NT2/D1 (cell line): Measurements from ENCODE around the gene NUDT1.

Experiments used
- DNase-seq: peaks from one replicate; pipeline ENCODE4 v3.0.0-alpha.2; 2011; ENCODE audit warnings: low read depth, low spot score
- H3K27me3 ChIP-seq: 2 replicates; pipeline ENCODE4 v1.6.0; 2011; ENCODE audit warnings: mild to moderate bottlenecking; ENCODE audit not compliant: insufficient read length, insufficient read depth
- H3K36me3 ChIP-seq: 2 replicates; pipeline ENCODE4 v1.6.1; 2011; ENCODE audit warnings: mild to moderate bottlenecking, low read length, mixed read lengths; ENCODE audit not compliant: insufficient read depth, insufficient read length
- H3K4me1 ChIP-seq: 2 replicates; pipeline ENCODE4 v1.5.1; 2011; ENCODE audit not compliant: insufficient read depth, insufficient read length
- H3K4me3 ChIP-seq: 2 replicates; pipeline ENCODE4 v1.5.1; 2011; ENCODE audit warnings: low read depth; ENCODE audit not compliant: insufficient read length
- H3K9ac ChIP-seq: 2 replicates; pipeline ENCODE4 v1.6.0; 2011; ENCODE audit warnings: low read depth; ENCODE audit not compliant: insufficient read length
- H3K9me3 ChIP-seq: 2 replicates; pipeline ENCODE4 v1.5.1; 2011; ENCODE audit warnings: mild to moderate bottlenecking, low read length; ENCODE audit not compliant: insufficient read depth
- SUZ12 ChIP-seq: IDR thresholded peaks from 2 replicates; pipeline ENCODE4 v1.6.1; 2011; ENCODE audit not compliant: insufficient read length, insufficient read depth; ENCODE audit errors: extremely low read depth
- YY1 ChIP-seq: IDR thresholded peaks from 2 replicates; pipeline ENCODE4 v1.6.1; 2011; ENCODE audit not compliant: insufficient read length, insufficient read depth
- ZNF274 ChIP-seq: IDR thresholded peaks from 2 replicates; pipeline ENCODE4 v1.6.1; 2011; ENCODE audit warnings: mild to moderate bottlenecking, low read depth, low read length

The NUDT1 gene

DNA sequence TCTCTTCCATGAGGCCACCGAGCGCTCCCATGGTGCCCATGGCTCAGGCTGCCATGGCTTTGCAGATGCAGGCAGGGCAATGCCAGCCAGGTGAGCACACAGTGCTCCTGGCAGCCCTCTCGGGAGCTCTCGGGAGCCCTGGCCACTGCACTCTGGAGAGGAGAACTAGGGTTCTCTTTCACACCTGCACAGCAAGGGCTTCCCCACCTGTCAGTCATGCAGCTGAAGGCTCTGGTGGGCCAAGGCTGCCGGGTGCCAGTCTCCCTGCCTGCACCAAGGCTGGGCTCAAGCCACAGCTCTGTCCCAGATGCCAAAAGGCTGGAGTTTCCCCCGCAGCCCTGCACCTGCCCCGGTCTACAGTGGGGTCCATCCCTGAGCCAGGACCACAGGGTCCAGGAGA lies 32.6 kb downstream of the NUDT1 start:
- peaks cover 21% of the 10 kb centered on the region for H3K4me1 ChIP-seq
- TF ChIP-seq SUZ12 (no peak), YY1 (no peak), ZNF274 (no peak)
- H3K9ac ChIP-seq = peak overlapping the region; percentile 61
- H3K9me3 ChIP-seq = no peaks in the 10 kb centered on the region
- no peaks in the 10 kb centered on the region for H3K27me3 ChIP-seq
- DNase-seq = no peak
- peaks cover 43% of the 10 kb centered on the region for H3K36me3 ChIP-seq
- H3K4me3 ChIP-seq = no peak overlapping the region

DNA sequence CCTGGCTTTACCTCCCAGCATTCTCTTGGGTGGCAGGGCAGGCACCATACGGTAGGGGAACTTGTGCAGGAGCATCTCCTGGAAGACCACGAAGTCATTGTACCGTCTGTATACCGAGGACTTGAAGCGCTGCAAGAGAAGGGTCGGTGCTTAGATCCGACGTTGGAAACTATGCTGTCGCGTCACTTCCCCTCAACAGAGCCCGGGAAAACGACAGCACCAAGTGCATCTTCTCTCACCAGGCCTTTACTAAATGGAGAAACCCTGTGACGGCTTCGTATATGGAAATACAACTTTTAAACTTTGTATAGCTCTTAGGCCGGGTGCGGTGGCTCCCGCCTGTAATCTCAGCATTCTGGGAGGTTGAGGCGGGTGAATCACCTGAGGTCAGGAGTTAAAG lies 33.1 kb downstream of the NUDT1 start:
- no peak for TF ChIP-seq ZNF274
- no peak for TF ChIP-seq YY1
- no peak for TF ChIP-seq SUZ12
- H3K27me3 ChIP-seq = no peaks in the 10 kb centered on the region

DNA sequence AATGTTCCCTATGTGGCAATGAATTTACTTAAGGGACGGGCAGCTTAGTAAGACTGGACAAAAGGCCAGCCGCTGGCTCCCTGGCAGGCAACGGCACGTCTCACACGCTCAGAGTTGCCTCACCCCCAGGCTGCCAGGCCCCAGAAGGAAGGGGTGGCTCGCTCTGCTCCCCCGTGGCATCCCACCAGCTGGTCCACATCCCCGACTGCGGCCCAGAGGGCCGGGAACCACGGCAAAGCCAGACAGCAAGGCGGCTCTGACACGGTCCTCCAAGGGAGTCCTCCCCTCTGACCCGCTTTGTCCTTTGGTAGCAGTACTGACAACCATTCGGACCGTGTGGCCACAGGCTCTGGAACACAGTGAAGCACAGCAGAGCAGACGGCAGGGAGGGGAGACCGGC lies 34.1 kb downstream of the NUDT1 start:
- H3K4me3 ChIP-seq = no peak overlapping the region
- no peak for DNase-seq
- peaks cover 42% of the 10 kb centered on the region for H3K36me3 ChIP-seq
- peaks cover 12% of the 10 kb centered on the region for H3K4me1 ChIP-seq
- H3K9me3 ChIP-seq = no peaks in the 10 kb centered on the region
- no peaks in the 10 kb centered on the region for H3K27me3 ChIP-seq
- H3K9ac ChIP-seq = no peak overlapping the region
- TF ChIP-seq ZNF274 = no peak
- no peak for TF ChIP-seq YY1
- TF ChIP-seq SUZ12 = no peak

More for the DNA sequence above, 33.1 kb downstream of the NUDT1 start:
- H3K9ac ChIP-seq = no peak overlapping the region
- no peaks in the 10 kb centered on the region for H3K9me3 ChIP-seq
- DNase-seq = no peak
- H3K4me1 ChIP-seq = peaks cover 21% of the 10 kb centered on the region
- peaks cover 43% of the 10 kb centered on the region for H3K36me3 ChIP-seq
- no peak overlapping the region for H3K4me3 ChIP-seq

DNA sequence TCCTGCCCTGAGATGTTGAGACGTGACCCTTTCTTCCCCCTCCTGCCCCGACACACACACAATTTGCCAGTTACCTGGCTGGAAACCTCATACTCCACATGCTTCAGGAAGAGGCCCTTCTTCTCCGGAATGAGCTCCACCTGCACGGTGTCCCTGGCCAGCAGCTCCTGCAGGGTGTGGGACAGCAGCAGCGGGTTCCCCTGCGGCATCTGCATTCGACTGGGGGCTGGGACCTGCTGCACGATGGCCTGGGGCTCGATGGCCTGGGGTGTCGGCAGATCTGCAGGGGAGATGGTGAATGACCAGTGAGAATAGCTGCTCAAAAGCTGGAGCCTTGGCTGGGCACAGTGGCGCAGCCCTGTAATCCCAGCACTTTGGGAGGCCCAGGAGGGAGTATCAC lies 36.0 kb downstream of the NUDT1 start:
- H3K4me3 ChIP-seq = no peak overlapping the region
- H3K36me3 ChIP-seq = peaks cover 32% of the 10 kb centered on the region
- DNase-seq = no peak
- H3K9me3 ChIP-seq = no peaks in the 10 kb centered on the region
- H3K4me1 ChIP-seq = peaks cover 11% of the 10 kb centered on the region
- H3K9ac ChIP-seq = no peak overlapping the region
- TF ChIP-seq ZNF274 = no peak
- no peak for TF ChIP-seq YY1
- no peak for TF ChIP-seq SUZ12
- no peaks in the 10 kb centered on the region for H3K27me3 ChIP-seq

DNA sequence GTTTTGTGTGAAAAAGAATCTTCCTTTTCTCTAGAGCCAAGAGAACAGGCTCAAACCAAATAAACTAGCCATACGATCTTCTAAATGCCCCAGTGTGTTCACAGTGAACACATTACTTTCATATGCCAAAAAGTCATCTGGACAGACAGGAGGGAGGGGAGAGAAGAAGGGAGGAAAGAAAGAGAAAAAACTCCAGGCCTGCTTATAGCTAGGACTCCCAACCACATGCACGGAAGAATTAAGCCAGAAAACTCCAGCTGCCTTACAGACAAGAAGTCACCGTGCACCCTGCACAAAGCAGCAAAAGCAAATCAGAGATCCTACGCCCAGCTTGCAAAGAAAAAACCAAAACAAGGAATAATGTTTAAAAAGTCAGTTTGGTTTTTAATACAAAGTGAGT lies 37.9 kb downstream of the NUDT1 start:
- DNase-seq = no peak
- Histone ChIP-seq H3K4me3 (no peak overlapping the region), H3K9me3 (no peaks in the 10 kb centered on the region), H3K36me3 (peaks cover 20% of the 10 kb centered on the region), H3K27me3 (no peaks in the 10 kb centered on the region), H3K9ac (no peak overlapping the region), H3K4me1 (peaks cover 15% of the 10 kb centered on the region)
- TF ChIP-seq SUZ12 (no peak), YY1 (no peak), ZNF274 (no peak)

DNA sequence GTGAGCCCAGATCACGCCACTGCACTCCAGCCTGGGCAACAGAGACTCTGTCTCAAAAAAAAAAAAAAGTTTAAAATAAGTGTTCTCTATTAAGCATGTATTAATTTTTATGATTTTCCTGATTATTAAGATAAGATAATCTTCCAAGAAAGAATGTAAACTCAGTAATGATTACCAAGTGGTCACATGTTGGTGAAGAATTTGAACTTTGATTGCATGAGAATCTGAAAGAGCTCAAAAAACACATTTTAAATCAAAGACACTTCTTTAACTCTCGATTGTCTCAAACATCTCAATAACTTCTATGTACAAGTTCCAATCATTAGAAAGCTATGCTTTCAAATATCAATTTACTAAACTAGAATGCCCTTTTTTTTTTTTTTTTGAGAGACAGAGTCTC lies 38.4 kb downstream of the NUDT1 start:
- Histone ChIP-seq H3K36me3 (peaks cover 16% of the 10 kb centered on the region), H3K4me3 (no peak overlapping the region), H3K9me3 (no peaks in the 10 kb centered on the region), H3K4me1 (peaks cover 15% of the 10 kb centered on the region), H3K9ac (no peak overlapping the region), H3K27me3 (no peaks in the 10 kb centered on the region)
- no peak for DNase-seq
- no peak for TF ChIP-seq YY1
- TF ChIP-seq ZNF274 = no peak
- TF ChIP-seq SUZ12 = no peak

DNA sequence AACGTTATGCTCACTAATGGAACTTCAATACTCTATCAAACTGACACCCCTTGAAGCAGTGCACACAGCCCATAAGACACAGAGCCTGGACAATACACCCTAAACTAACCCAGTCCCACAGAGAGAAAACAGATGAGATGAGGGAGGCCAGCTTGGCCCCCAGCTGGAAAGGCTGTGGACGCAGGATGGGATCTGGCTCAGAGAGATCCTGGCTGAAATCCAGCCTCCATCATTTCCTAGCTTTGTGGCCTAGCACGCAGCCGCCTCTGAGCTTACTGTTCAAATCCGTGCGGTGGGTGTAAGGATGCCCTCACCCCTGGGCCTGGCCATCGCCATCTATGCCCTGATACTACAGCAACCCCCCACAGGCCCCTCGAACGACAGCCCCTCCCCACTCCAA lies 39.5 kb downstream of the NUDT1 start:
- no peak for DNase-seq

DNA sequence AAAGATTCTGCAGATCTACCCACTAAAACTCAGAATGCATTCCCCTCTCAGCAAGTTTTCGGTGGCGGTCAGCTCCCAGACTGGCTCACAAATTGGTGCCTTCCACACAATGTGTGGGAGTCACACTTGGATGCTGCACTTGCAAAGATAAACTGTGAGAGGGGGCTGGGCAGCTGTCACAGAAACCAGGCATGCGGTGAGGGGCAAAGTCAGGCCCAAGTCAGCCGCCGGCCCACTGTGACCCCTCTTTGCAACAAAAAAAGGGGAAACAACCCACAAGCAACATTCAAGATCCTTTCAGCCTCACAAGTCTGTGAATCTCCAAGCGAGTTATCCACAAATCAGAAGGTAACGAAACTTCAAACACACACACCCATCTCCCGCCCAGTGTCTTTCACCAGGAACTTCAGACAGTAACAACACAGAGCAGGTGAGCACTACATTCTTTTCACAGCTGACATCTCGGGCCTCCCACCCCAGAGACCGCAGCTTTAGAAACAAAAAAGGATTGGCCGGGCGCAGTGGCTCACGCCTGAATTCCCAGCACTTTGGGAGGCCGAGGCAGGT lies 40.2 kb downstream of the NUDT1 start:
- H3K9ac ChIP-seq = no peak overlapping the region
- no peaks in the 10 kb centered on the region for H3K9me3 ChIP-seq
- H3K4me1 ChIP-seq = peaks cover 15% of the 10 kb centered on the region

More for the DNA sequence above, 39.5 kb downstream of the NUDT1 start:
- Histone ChIP-seq H3K4me3 (no peak overlapping the region), H3K9ac (no peak overlapping the region), H3K36me3 (peaks cover 11% of the 10 kb centered on the region), H3K27me3 (no peaks in the 10 kb centered on the region), H3K4me1 (peaks cover 15% of the 10 kb centered on the region), H3K9me3 (no peaks in the 10 kb centered on the region)
- TF ChIP-seq SUZ12 (no peak), YY1 (no peak), ZNF274 (no peak)

More for the DNA sequence above, 40.2 kb downstream of the NUDT1 start:
- DNase-seq = no peak
- Histone ChIP-seq H3K27me3 (no peaks in the 10 kb centered on the region), H3K36me3 (peaks cover 5% of the 10 kb centered on the region), H3K4me3 (no peak overlapping the region)
- TF ChIP-seq SUZ12 = no peak
- no peak for TF ChIP-seq YY1
- TF ChIP-seq ZNF274 = no peak
